Neutrophil (primary cell): ENCODE data around the gene EXOC3L2.

Source experiments
- H3K27ac ChIP-seq: fragments of 200-600 bp; sonication (generic); 2 replicates; pipeline ENCODE4 v1.5.1; 2016; ENCODE audit warnings: mild to moderate bottlenecking, moderate library complexity
- H3K27me3 ChIP-seq: fragments of 200-600 bp; sonication (generic); 2 replicates; pipeline ENCODE4 v1.6.0; 2016; ENCODE audit warnings: mild to moderate bottlenecking
- H3K36me3 ChIP-seq: fragments of 200-600 bp; sonication (generic); 2 replicates; pipeline ENCODE4 v1.5.1; 2017
- H3K4me1 ChIP-seq, 2 experiments: fragments of 200-600 bp in 1 of 2; sonication (generic) in 1 of 2; 1 replicate in 1 of 2; 2 replicates in 1 of 2; pipeline versions ENCODE4 v1.5.1 to v1.6.1; 2013 to 2016; ENCODE audit warnings: low read depth in 1 of 2, low read length in 1 of 2, mild to moderate bottlenecking in 1 of 2, moderate library complexity in 1 of 2; ENCODE audit not compliant: control insufficient read depth in 1 of 2, insufficient read depth in 1 of 2
- H3K4me3 ChIP-seq, 2 experiments: fragments of 200-600 bp in 1 of 2; sonication (generic) in 1 of 2; 1 replicate in 1 of 2; 2 replicates in 1 of 2; pipeline ENCODE4 v1.5.1; 2013 to 2016; ENCODE audit warnings: low read depth in 1 of 2, low read length in 1 of 2, mild to moderate bottlenecking in 1 of 2, moderate library complexity in 1 of 2
- H3K9me3 ChIP-seq: fragments of 200-600 bp; sonication (generic); 2 replicates; pipeline ENCODE4 v1.5.1; 2016
- TF ChIP-seq, protein P1 (sequence below): fragments of 200-600 bp; sonication (generic); IDR thresholded peaks from 2 replicates; pipeline ENCODE4 v1.5.1; 2016; ENCODE audit warnings: antibody characterized with exemption

EXOC3L2 gene

DNA sequence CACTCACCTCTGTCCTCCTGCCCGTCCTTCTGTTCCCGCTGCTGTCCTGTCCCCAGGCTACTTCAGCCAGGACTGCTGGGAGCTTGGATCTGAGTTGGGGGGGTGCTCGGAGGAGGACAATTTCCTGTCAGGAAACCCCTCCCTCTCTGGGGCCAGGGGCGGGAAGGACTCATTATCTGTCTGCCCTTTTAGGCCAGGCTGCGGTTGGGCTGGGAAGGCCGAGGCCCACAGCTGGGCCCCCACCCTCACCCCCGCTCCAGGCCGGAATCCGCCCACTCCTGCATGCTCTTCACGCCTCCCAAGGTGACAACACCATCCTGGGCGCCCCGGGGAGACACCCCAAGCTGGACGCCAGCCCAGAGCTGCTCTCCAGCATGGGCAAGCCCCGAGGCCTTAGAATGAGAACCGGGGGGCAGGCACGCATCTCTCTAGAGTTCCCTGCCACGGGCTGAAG is at the start of gene EXOC3L2:
Gene EXOC3L2 (minus strand): TSS at position 74 of the 454 bp plus-strand sequence. CDS start 6,362 bp downstream, outside the sequence.
- Histone ChIP-seq H3K27ac (no peak within 1 kb of the TSS), H3K4me1 (peaks cover 3 to 8% of the 10 kb centered on the region in 2 experiments)

DNA sequence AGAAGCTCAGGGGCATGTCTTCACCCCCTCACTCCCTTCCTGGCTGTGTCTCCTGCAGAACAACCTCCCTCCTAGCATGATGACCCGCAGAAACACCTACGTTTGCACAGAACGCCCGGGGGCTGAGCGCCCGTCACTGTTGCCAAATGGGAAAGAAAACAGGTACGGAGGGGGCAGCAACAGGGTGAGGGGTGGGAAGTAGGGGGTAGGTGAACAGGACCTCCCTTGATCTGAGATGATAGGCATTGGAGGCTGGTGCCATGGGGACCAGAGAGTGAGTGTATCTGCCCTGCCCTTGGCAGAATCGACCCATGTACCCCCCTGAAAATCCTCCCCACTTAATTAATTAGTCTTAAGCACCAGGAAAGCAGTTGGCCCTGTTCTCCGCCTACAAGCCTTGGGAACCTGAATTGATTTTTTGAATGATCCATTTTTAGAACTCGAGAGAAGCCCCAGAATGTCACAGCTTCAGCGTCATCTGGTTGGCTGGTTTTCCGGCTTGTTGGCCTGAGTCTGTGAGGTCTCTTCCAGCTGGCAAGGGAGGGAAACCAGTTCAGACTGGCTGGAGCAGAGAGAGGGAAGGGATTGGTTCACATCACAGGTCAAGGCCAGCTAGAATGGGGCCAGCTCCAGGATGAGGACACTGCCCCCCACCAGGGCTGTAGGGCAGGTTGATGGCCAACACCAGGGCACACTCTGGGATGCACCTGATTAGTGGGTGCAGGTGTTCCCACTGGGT is 49.3 kb upstream of the EXOC3L2 start:
- Histone ChIP-seq H3K27me3 (no peaks in the 10 kb centered on the region), H3K4me1 (peaks cover 7 to 21% of the 10 kb centered on the region in 2 experiments), H3K36me3 (peaks cover 41% of the 10 kb centered on the region), H3K27ac (no peak overlapping the region), H3K9me3 (no peaks in the 10 kb centered on the region), H3K4me3 (no peak overlapping the region)
- TF ChIP-seq, protein P1, sequence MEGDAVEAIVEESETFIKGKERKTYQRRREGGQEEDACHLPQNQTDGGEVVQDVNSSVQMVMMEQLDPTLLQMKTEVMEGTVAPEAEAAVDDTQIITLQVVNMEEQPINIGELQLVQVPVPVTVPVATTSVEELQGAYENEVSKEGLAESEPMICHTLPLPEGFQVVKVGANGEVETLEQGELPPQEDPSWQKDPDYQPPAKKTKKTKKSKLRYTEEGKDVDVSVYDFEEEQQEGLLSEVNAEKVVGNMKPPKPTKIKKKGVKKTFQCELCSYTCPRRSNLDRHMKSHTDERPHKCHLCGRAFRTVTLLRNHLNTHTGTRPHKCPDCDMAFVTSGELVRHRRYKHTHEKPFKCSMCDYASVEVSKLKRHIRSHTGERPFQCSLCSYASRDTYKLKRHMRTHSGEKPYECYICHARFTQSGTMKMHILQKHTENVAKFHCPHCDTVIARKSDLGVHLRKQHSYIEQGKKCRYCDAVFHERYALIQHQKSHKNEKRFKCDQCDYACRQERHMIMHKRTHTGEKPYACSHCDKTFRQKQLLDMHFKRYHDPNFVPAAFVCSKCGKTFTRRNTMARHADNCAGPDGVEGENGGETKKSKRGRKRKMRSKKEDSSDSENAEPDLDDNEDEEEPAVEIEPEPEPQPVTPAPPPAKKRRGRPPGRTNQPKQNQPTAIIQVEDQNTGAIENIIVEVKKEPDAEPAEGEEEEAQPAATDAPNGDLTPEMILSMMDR = no peak

More for the DNA sequence above, at the start of gene EXOC3L2:
- Histone ChIP-seq H3K27me3 (peaks cover 45% of the 10 kb centered on the region), H3K4me3 (no peak within 1 kb of the TSS), H3K9me3 (no peaks in the 10 kb centered on the region), H3K36me3 (no peaks in the 10 kb centered on the region)
- TF ChIP-seq, protein P1 = no peak

DNA sequence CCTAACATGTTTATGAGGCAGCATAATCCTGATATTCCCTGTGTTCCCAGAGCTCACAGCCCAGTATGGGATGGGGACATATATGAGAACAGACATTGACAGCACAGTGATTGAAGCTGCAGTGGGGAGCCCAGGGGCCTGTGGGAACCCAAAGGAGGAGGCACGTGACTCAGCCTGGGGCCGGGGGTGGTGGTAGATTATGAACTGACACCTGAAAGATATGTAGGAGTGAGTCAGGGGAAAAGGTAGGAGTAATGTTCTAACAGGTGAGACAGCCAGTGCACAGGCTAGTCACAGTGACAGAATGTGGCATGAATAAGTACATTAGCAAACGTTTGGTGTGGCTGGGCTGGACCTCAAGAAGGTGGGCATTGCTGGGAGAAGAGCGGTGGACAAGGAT is 48.5 kb upstream of the EXOC3L2 start:
- Histone ChIP-seq H3K9me3 (no peaks in the 10 kb centered on the region), H3K36me3 (peaks cover 38% of the 10 kb centered on the region)
- TF ChIP-seq, protein P1 = no peak

DNA sequence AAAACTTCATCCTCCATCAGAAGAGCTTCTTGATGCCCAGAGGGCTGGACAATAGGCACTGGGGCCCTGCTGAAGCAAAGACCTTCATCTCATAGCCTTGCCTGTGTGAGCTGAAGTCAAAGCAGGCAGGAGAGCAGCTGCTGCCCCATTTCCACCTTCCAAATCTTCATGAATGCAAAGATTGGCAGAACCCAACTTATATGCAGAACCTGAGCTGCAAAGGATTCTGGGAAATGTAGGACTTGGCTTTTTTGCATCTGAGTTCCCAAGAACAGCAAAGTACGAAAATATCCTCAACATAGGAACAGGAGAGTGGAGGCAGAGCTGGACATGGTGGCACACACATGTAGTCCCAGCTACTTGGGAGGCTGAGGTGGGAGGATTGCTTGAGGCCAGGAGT is 46.6 kb upstream of the EXOC3L2 start:
- Histone ChIP-seq H3K9me3 (no peaks in the 10 kb centered on the region), H3K4me1 (peaks cover 7 to 17% of the 10 kb centered on the region in 2 experiments), H3K27me3 (no peaks in the 10 kb centered on the region), H3K27ac (no peak overlapping the region), H3K4me3 (no peak overlapping the region), H3K36me3 (peaks cover 37% of the 10 kb centered on the region)
- TF ChIP-seq, protein P1 = no peak

More for the DNA sequence above, 48.5 kb upstream of the EXOC3L2 start:
- Histone ChIP-seq H3K4me1 (peaks cover 7 to 17% of the 10 kb centered on the region in 2 experiments), H3K27me3 (no peaks in the 10 kb centered on the region), H3K27ac (no peak overlapping the region), H3K4me3 (no peak overlapping the region)

DNA sequence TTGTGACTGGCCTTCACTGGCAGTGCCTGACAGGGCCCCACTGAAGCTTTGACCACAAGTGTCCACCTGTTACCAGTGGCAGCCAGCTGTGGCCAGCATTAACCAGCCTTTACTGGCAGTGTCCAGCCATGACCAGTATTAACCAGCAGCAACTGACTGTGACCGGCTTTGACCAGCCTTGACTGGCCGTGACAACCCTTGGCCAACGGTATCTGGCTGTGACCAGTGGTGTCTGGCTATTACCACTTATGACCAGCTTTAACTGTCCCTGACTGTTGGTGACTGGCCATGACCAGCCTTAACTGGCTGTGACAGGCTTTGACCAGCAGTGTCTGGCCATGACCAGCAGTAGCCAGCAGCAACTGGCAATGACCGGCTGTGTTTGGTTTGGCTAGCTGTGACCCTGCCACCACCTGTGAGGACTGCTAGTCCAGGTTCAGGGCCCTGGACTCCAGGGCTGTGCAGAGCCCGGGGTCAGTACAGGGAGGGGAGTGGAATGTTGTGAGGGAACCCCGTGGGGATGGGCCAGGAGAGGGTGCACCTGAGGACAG is 45.2 kb upstream of the EXOC3L2 start:
- no peak overlapping the region for H3K27ac ChIP-seq
- H3K4me3 ChIP-seq = no peak overlapping the region
- H3K4me1 ChIP-seq = peaks cover 2 to 4% of the 10 kb centered on the region in 2 experiments
- H3K9me3 ChIP-seq = no peaks in the 10 kb centered on the region
- TF ChIP-seq, protein P1 = no peak
- H3K27me3 ChIP-seq = no peaks in the 10 kb centered on the region
- peaks cover 41% of the 10 kb centered on the region for H3K36me3 ChIP-seq
